Progenitor cell of endocrine pancreas (in vitro differentiated cells): ENCODE measurements around the gene NACC2. TPM values are rescaled to one million over a fixed set of nuclear protein-coding genes. Genes with fewer than 3 reads are reported as not detected.

Source experiments
- DNase-seq: peaks from one replicate; pipeline ENCODE4 v3.0.0; 2021; ENCODE audit warnings: low spot score; ENCODE audit not compliant: unreplicated experiment
- H3K27ac Mint-ChIP-seq: 2 replicates; pipeline ENCODE4 v1.8.0; 2021; ENCODE audit warnings: mild to moderate bottlenecking, moderate library complexity, mixed read lengths
- H3K27me3 Mint-ChIP-seq: 2 replicates; pipeline ENCODE4 v1.8.0; 2021; ENCODE audit warnings: mixed read lengths
- H3K36me3 Mint-ChIP-seq: 2 replicates; pipeline ENCODE4 v1.8.0; 2022; ENCODE audit warnings: mixed read lengths; ENCODE audit not compliant: insufficient read depth
- H3K4me1 Mint-ChIP-seq: 2 replicates; pipeline ENCODE4 v1.8.0; 2021; ENCODE audit warnings: low read depth, mixed read lengths
- H3K4me3 Mint-ChIP-seq: 2 replicates; pipeline ENCODE4 v1.8.0; 2021; ENCODE audit warnings: low read depth, mild to moderate bottlenecking, moderate library complexity, mixed read lengths
- H3K9me3 Mint-ChIP-seq: 2 replicates; pipeline ENCODE4 v1.8.0; 2021; ENCODE audit warnings: low read depth, mixed read lengths
- total RNA-seq: library from RNA; stranded (reverse); gene quantifications from 2 replicates; pipeline ENCODE4 v1.2.1, GENCODE V29; 2021
- TF ChIP-seq, protein P1 (sequence below): fragments of 200-600 bp; sonication (generic); IDR thresholded peaks from one replicate; pipeline ENCODE4 v1.5.0; 2021; ENCODE audit warnings: antibody characterized with exemption, mild to moderate bottlenecking; ENCODE audit not compliant: unreplicated experiment

NACC2 gene
- total RNA-seq, 1 donor from 2014 or later = 11.6 TPM

DNA sequence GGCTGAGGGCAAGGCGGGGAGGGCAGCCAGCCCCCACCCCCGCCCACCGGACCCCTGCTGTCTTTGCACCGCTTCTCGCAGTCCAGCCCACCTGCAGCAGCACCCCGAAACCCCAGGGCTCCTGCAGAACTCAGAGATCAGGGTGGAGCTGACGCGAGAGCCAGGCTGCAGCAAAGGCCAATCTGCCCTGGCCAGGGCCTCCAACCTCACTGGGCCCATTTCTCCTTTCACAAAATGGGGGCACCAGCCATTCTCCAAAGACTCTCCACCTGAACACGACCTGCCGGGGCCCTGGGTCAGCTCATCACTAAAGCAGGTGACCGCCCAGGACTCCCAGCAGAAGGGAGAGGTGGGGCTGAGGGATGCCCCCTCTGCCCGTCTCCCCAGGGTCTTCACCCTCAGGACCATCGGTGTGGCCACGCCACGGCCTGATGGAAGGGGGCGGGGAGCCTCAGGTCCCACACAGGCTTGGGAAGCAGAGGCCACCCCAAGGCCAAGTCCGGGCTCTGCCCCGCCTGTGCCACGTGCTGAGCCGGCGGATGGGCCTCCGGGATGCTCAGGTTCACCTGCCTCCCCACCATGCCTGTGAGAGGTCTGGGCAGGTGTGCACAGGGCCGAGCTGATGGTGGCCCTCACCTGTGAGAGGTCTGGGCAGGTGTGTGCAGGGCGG is 13.1 kb downstream of the NACC2 start:
- Mint-ChIP-seq H3K9me3 (no peaks in the 10 kb centered on the region), H3K27me3 (no peaks in the 10 kb centered on the region), H3K36me3 (no peaks in the 10 kb centered on the region), H3K4me1 (peaks cover 6% of the 10 kb centered on the region), H3K27ac (no peak overlapping the region), H3K4me3 (no peak overlapping the region)
- TF ChIP-seq, protein P1, sequence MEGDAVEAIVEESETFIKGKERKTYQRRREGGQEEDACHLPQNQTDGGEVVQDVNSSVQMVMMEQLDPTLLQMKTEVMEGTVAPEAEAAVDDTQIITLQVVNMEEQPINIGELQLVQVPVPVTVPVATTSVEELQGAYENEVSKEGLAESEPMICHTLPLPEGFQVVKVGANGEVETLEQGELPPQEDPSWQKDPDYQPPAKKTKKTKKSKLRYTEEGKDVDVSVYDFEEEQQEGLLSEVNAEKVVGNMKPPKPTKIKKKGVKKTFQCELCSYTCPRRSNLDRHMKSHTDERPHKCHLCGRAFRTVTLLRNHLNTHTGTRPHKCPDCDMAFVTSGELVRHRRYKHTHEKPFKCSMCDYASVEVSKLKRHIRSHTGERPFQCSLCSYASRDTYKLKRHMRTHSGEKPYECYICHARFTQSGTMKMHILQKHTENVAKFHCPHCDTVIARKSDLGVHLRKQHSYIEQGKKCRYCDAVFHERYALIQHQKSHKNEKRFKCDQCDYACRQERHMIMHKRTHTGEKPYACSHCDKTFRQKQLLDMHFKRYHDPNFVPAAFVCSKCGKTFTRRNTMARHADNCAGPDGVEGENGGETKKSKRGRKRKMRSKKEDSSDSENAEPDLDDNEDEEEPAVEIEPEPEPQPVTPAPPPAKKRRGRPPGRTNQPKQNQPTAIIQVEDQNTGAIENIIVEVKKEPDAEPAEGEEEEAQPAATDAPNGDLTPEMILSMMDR = no peak
- no peak for DNase-seq

DNA sequence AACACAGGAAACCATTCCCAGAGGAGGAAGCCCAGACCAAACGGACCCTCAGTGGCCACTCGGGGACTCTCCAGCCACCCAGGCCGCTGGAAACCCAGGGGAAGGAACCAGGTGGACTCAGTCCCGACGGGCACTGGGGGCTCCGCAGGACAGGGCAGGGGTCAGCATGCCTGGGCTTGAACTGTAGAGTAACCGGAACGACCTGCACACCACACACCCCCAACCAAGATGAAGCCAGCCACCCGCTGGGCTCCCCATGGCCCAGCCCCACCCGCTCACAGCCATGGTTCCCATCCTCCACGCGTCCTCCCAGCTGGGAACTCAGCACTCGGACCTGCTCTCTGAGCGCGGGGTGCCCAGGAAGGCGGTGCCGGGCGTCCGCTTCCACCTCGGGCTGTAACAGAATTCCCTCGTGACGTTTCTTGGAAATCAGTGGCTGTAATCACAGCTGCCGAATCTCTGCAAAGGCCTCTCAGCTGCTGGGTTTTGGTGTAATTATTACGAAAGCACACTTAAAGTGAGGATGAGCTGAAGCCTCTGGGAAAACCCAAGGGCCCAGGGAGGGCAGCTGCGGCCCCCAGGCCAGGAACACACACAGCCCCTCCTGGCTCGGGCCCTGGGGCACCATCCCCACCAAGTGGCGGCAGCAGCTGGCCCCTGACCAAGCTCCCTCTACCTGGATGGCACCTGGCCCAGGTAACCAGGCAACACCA is 13.8 kb downstream of the NACC2 start:
- no peak overlapping the region for H3K27ac Mint-ChIP-seq
- no peak for DNase-seq
- H3K4me3 Mint-ChIP-seq = no peak overlapping the region
- no peaks in the 10 kb centered on the region for H3K27me3 Mint-ChIP-seq
- no peaks in the 10 kb centered on the region for H3K36me3 Mint-ChIP-seq
- peaks cover 6% of the 10 kb centered on the region for H3K4me1 Mint-ChIP-seq
- no peaks in the 10 kb centered on the region for H3K9me3 Mint-ChIP-seq
- TF ChIP-seq, protein P1 = no peak

DNA sequence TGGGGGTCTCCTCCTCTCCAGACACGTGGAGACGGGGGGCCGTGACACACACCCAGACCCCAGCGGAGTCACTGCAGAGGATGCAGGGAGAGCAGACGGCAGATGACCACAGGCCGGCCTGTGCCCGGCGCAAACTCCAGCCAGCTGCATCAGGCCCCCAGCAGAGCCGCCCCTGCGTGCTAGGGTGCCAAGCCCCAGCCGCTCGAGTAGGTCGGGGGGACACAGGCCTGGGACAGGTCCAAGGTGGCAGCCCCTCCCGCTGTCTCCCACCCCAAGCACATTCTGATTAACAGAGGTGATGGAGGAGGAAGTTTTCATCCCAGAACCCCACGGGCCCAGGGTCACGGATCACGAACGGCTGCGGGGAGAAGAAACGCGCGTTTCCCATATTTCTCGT is 14.4 kb downstream of the NACC2 start:
- Mint-ChIP-seq H3K27ac (no peak overlapping the region), H3K4me3 (no peak overlapping the region), H3K27me3 (no peaks in the 10 kb centered on the region), H3K4me1 (peaks cover 6% of the 10 kb centered on the region), H3K9me3 (no peaks in the 10 kb centered on the region), H3K36me3 (no peaks in the 10 kb centered on the region)
- TF ChIP-seq, protein P1 = no peak
- no peak for DNase-seq

DNA sequence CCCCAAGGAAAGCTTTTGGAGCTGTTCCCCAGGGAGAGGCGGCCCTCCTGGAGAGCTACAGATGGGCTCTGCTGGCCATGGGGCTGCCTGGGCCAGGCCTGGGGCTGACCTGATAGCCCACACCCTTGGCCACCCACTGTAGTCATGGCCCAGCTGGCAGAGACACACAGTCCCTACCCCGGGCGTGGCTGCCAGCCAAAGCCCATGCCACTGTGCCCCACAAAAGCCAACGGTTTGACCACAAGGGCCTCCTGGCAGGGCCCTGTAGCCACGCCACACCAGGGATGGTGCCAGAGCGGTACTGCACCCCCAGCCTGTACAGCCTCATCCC is 15.2 kb downstream of the NACC2 start:
- Mint-ChIP-seq H3K4me1 (peaks cover 6% of the 10 kb centered on the region), H3K27me3 (no peaks in the 10 kb centered on the region), H3K9me3 (no peaks in the 10 kb centered on the region), H3K36me3 (no peaks in the 10 kb centered on the region), H3K27ac (no peak overlapping the region), H3K4me3 (no peak overlapping the region)
- TF ChIP-seq, protein P1 = no peak
- DNase-seq = no peak

DNA sequence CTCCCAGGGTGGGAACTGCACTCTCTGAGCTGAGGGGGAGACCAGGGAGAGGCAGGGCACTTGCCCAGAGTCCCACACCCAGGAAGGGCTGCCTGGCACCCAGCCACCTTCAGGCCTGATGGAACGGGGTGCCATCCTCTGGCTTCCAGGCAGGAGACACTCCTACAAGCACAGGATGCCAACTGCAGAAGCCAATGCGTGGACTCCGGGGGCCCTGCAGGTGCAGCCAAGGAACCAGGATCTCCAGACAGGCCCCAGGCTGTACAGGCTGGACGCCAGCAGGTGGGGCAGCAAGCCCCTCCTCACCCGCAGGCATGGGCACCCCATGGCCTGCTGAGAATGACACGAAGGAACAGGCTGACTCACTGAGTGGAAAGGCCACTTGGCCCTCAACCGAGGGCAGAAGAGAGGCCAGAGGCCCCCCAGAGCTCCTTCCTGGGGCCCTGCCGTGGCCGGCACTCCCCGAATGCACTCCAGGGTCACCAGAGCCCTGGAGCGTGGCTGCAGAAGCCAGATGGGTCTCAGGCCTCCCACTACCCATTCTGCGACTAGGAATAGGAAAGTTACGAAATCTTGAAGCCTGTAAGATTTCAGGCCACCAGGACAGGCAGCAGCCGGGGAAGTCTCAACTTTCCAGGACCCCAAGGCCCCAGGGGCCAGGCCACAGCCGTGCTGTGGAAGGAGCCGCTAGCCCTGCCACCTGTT is 15.7 kb downstream of the NACC2 start:
- Mint-ChIP-seq H3K27ac (no peak overlapping the region), H3K4me3 (no peak overlapping the region), H3K9me3 (no peaks in the 10 kb centered on the region), H3K4me1 (peaks cover 2% of the 10 kb centered on the region), H3K27me3 (no peaks in the 10 kb centered on the region), H3K36me3 (peaks cover 2% of the 10 kb centered on the region)
- DNase-seq = no peak
- TF ChIP-seq, protein P1 = no peak
